Measurements from ENCODE around the gene TUNAR.
"Not testable (repeated sequence)": the region's sequence is repeated elsewhere in the genome, so short reads cannot be mapped to it uniquely, and the experiment has no call there.

The TUNAR gene

DNA sequence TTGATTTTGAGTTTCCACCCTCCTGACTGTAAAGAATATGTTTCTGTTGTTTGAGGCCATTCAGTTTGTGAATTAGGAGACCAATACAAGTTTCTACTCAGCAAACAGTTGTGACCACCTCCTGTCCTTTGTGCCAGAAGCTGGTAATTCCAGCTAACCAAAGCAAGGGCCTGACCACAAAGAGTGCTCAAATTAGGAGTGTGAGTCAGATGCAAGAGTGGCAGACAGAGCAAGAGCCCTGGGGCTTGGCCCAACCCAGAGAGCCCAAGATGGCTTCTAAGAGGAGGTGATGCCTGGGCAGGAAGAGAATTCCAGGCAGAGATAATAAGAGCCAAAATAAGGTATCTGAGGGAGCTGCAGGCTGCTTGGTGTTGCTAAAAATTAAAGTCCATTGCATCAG is 84.8 kb downstream of the TUNAR start:
- DNase-seq (ENCODE audit: insufficient read length, low spot score) (no peak), FAIRE-seq (no peak)

GRCh38 chr14:95964901-95965300 is 88.3 kb downstream of the TUNAR start:
- DNase-seq (ENCODE audit: insufficient read length, low spot score), result no peak
- no peak for FAIRE-seq

DNA sequence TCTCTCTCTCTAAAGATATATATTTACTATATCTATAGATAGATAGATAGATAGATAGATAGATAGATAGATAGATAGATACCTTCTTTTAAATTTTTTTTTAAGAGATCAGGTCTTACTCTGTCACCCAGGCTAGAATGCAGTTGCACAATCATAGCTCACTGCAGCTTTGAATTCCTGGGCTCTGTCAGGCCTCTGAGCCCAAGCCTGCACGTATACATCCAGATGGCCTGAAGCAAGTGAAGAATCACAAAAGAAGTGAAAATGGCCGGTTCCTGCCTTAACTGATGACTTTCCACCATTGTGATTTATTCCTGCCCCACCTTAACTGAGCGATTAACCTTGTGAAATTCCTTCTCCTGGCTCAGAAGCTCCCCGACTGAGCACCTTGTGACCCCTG is 91.4 kb downstream of the TUNAR start:
- not testable (repeated sequence) for FAIRE-seq; DNase-seq (ENCODE audit: insufficient read length, low spot score)

All from HTR-8/SVneo (cell line).